Measurements from ENCODE around the gene ACTL10. TPM values are rescaled to one million over a fixed set of nuclear protein-coding genes. Genes with fewer than 3 reads are reported as not detected.
"Not testable (repeated sequence)": the region's sequence is repeated elsewhere in the genome, so short reads cannot be mapped to it uniquely, and the experiment has no call there.

The ACTL10 gene
- total RNA-seq, 2 donors from 2014 or later = 2.6 to 3.1 TPM

DNA sequence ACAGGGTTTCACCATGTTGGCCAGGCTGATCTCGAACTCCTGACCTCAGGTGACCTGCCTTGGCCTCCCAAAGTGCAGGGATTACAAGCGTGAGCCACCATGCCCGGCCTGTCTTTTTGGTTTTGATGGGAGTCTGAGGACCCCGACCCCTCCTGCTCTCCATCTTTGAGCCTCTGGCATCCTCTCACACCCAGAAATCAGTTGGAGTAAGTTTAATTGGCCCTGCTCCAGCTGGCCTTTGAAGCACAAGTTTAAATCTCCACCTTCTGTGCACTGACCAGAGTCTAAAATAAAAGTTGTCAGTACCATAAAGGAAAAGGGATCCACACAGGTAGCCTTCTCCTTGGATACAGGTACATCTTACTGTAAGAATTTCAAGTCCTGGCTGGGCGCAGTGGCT, 20.6 kb upstream of the ACTL10 start:
- H3K36me3 ChIP-seq = peaks cover 28% of the 10 kb centered on the region
- H3K9me3 ChIP-seq = no peaks in the 10 kb centered on the region
- H3K27me3 ChIP-seq (replicated peaks; ENCODE audit: insufficient read depth) = no peaks in the 10 kb centered on the region
- H3K4me1 ChIP-seq (ENCODE audit: control insufficient read depth in 1 of 2, low read depth in 2 of 2) = peaks cover 15 to 31% of the 10 kb centered on the region in 2 donors
- H3K4me3 ChIP-seq = no peak overlapping the region
- no peak overlapping the region for H3K27ac ChIP-seq
- TF ChIP-seq, protein P1, sequence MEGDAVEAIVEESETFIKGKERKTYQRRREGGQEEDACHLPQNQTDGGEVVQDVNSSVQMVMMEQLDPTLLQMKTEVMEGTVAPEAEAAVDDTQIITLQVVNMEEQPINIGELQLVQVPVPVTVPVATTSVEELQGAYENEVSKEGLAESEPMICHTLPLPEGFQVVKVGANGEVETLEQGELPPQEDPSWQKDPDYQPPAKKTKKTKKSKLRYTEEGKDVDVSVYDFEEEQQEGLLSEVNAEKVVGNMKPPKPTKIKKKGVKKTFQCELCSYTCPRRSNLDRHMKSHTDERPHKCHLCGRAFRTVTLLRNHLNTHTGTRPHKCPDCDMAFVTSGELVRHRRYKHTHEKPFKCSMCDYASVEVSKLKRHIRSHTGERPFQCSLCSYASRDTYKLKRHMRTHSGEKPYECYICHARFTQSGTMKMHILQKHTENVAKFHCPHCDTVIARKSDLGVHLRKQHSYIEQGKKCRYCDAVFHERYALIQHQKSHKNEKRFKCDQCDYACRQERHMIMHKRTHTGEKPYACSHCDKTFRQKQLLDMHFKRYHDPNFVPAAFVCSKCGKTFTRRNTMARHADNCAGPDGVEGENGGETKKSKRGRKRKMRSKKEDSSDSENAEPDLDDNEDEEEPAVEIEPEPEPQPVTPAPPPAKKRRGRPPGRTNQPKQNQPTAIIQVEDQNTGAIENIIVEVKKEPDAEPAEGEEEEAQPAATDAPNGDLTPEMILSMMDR (IDR thresholded peaks at IDR 0.05) = no peak
- ATAC-seq (ENCODE audit: insufficient number of reproducible peaks, low FRiP score, low read depth) (no peak), DNase-seq (ENCODE audit: low spot score) (no peak)

DNA sequence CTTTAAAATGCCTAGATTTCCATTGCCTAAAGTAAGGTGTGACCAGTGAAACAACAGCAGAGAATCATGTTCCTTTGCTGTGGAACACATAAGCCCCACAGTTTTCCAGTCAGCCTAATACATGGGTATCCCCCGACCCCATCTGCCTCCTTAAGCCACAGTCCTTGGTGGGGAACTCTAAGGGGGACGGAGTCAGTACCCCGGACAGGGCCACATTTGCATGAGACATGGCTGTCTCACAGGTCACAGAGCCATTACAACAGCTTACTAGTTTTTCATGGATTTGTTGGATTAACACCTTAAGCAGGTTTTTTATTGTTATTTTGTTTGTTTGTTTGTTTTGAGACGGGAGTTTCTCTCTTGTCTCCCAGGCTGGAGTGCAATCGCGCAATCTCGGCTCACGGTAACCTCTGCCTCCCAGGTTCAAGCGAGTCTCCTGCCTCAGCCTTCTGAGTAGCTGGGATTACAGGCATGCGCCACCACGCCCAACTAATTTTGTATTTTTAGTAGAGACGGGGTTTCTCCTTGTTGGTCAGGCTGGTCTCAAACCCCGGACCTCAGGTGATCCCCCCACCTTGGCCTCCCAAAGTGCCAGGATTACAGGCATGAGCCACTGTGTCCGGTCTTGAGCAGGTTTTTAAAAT, 19.7 kb upstream of the ACTL10 start:
- DNase-seq (ENCODE audit: low spot score); ATAC-seq (ENCODE audit: insufficient number of reproducible peaks, low FRiP score, low read depth); H3K9me3 ChIP-seq; H3K27me3 ChIP-seq (replicated peaks; ENCODE audit: insufficient read depth): not testable (repeated sequence)
- peaks cover 25% of the 10 kb centered on the region for H3K36me3 ChIP-seq
- H3K27ac ChIP-seq = peak overlapping the region; percentile 45 to 48
- peaks cover 15 to 31% of the 10 kb centered on the region in 2 donors for H3K4me1 ChIP-seq (ENCODE audit: control insufficient read depth in 1 of 2, low read depth in 2 of 2)
- peak overlapping the region; percentile 62 for H3K4me3 ChIP-seq

DNA sequence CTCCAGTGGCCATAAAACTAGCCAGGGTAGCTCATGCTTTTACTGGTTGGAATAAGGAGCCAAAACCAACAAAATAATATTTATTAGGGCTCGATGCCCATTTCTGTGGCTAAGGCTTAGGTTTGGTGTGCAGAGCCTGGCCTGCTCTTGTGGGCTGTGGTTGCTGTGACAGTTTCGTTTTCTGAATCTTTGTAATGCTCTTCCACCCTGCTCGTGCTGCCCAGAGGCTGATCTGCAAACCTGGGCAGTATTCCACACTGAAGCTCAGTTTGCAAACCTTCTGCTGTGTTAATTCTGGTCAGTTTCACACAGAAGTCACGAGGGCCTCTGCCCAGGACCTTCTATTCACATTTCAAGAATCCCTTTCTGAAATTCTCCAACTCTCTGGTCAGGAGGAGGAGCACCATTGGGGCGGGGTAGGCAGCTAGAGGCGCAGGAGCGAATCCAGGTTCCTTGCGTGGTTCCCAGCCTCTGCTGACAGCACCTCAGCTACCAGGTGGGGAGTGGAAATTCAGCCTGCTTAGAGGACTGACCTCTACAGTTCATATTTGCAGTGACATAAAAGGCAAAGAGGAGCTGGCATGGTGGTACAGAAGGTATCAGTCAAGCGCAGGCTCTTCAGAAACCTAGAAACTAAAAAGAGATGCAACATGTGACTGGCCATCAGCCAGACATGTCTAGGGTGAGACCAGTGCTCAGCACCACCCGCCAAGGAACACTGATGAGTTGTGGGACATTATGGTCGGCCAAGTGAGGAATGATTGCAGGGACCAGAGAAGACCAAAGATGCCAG, 18.9 kb upstream of the ACTL10 start:
- peak overlapping the region; percentile 62 for H3K4me3 ChIP-seq
- DNase-seq (ENCODE audit: low spot score) = no peak
- peak overlapping the region; percentile 45 to 48 for H3K27ac ChIP-seq

DNA sequence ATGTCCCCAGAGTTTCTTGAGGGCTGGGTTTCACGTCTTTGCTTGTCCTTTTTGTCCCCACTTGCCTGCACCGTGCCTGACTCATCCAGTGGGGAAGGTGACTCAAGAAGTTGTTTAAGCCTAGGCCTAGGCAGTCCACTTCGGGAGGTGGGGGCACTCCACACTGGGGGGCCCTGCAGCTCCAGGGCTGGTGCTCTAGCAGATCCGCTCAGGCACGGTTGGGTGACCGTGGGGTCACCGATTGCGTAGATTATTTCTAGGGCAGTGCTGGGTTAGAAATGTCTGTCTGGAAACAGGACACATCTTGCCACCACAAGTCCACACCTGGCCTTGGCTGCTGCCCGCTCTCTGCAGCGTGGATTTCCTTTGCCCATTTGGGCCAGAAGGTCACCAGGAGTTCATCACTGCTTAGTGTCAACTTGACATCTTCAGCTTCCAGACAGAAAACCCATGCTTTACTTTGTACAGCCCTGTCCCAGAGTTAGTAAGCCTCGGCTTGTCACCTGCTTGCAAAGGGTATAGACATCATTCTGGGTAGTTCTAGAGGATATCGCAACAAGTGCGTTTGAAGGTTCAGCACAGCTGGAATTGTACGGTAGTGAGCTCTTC, 18.2 kb upstream of the ACTL10 start:
- ATAC-seq (ENCODE audit: insufficient number of reproducible peaks, low FRiP score, low read depth) (no peak), DNase-seq (ENCODE audit: low spot score) (no peak)
- H3K27ac ChIP-seq = peak overlapping the region in 1 of 2 donors; percentile 48
- H3K4me1 ChIP-seq (ENCODE audit: control insufficient read depth in 1 of 2, low read depth in 2 of 2) = peaks cover 15 to 34% of the 10 kb centered on the region in 2 donors
- H3K4me3 ChIP-seq = no peak overlapping the region
- TF ChIP-seq, protein P1 (IDR thresholded peaks at IDR 0.05) = no peak
- no peaks in the 10 kb centered on the region for H3K27me3 ChIP-seq (replicated peaks; ENCODE audit: insufficient read depth)
- H3K9me3 ChIP-seq = no peaks in the 10 kb centered on the region
- peaks cover 19% of the 10 kb centered on the region for H3K36me3 ChIP-seq

More for the DNA sequence above, 18.9 kb upstream of the ACTL10 start:
- Histone ChIP-seq H3K4me1 (ENCODE audit: control insufficient read depth in 1 of 2, low read depth in 2 of 2) (peaks cover 15 to 31% of the 10 kb centered on the region in 2 donors), H3K27me3 (replicated peaks; ENCODE audit: insufficient read depth) (no peaks in the 10 kb centered on the region), H3K36me3 (peaks cover 24% of the 10 kb centered on the region), H3K9me3 (no peaks in the 10 kb centered on the region)
- TF ChIP-seq, protein P1 (IDR thresholded peaks at IDR 0.05) = no peak
- peak; percentile 64 for ATAC-seq (ENCODE audit: insufficient number of reproducible peaks, low FRiP score, low read depth)

DNA sequence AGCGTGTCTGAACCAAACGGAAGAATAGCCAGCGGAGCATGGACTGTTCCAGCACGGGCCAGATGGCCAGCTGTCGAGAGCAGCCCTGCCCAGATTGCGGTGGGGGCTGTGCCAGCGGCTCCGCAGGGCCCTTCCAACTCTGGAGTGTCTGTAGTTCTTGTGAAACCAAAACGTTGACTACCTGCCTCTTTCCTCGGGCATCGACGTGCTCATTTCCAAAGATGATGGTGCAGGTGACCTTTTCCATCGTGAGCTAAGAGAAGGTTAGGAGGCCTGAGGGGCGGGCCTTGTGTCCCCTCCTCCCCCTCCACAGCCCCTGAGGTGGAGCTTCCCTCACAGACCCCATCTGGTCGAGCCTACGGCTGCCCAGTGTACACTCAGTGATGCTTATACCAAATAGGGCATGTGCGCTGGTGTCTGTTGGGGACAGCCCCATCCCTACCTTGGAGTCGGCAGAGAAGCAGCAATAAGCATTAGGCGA, 17.5 kb upstream of the ACTL10 start:
- ATAC-seq (ENCODE audit: insufficient number of reproducible peaks, low FRiP score, low read depth) (no peak), DNase-seq (ENCODE audit: low spot score) (no peak)
- Histone ChIP-seq H3K27me3 (replicated peaks; ENCODE audit: insufficient read depth) (no peaks in the 10 kb centered on the region), H3K4me1 (ENCODE audit: control insufficient read depth in 1 of 2, low read depth in 2 of 2) (peaks cover 15 to 39% of the 10 kb centered on the region in 2 donors), H3K27ac (no peak overlapping the region), H3K4me3 (no peak overlapping the region), H3K9me3 (no peaks in the 10 kb centered on the region), H3K36me3 (peaks cover 15% of the 10 kb centered on the region)
- TF ChIP-seq, protein P1 (IDR thresholded peaks at IDR 0.05) = no peak
